Thymus (tissue), 11 donors: ENCODE measurements around the gene DAPL1. TPM values are rescaled to one million over a fixed set of nuclear protein-coding genes. Genes with fewer than 3 reads are reported as not detected.

Experiments
- DNase-seq, 9 donors: peaks; one replicate each; pipeline ENCODE4 v3.0.0-alpha.2; 2013; ENCODE audit warnings: low spot score in 9 of 9, low read depth in 6 of 9, missing footprints in 1 of 9
- H3K27ac ChIP-seq, 2 donors: one replicate each; pipeline ENCODE4 v1.5.1; 2013; ENCODE audit warnings: control low read depth in 1 of 2, low read depth in 1 of 2, low read length in 1 of 2, mild to moderate bottlenecking in 1 of 2, moderate library complexity in 1 of 2
- H3K27me3 ChIP-seq, 2 donors: one replicate each; pipeline ENCODE4 v1.5.1; 2013; ENCODE audit warnings: low read length in 1 of 2; ENCODE audit not compliant: control insufficient read depth in 2 of 2, insufficient read depth in 1 of 2
- H3K36me3 ChIP-seq, 2 donors: one replicate each; pipeline ENCODE4 v1.5.1; 2013; ENCODE audit warnings: low read length in 1 of 2, mild to moderate bottlenecking in 1 of 2, moderate library complexity in 1 of 2; ENCODE audit not compliant: control insufficient read depth in 2 of 2, insufficient read depth in 2 of 2
- H3K4me1 ChIP-seq, 2 donors: one replicate each; pipeline ENCODE4 v1.5.1; 2013; ENCODE audit warnings: low read length in 2 of 2; ENCODE audit not compliant: control insufficient read depth in 2 of 2, insufficient read depth in 2 of 2
- H3K4me3 ChIP-seq, 2 donors: one replicate each; pipeline ENCODE4 v1.5.1; 2013; ENCODE audit warnings: low read length in 2 of 2, control low read depth in 1 of 2, mild to moderate bottlenecking in 1 of 2
- H3K9me3 ChIP-seq, 2 donors: one replicate each; pipeline ENCODE4 v1.5.1; 2013; ENCODE audit warnings: low read length in 1 of 2, mild to moderate bottlenecking in 1 of 2; ENCODE audit not compliant: control insufficient read depth in 2 of 2, insufficient read depth in 1 of 2
- WGBS: extraction: QIAGEN DNeasy Blood & Tissue Kit; methylation state at CpG from one replicate; pipeline ENCODE4 v1.1.7; 2013; 5-methylcytosine and 5-hydroxymethylcytosine counted together
- polyA plus RNA-seq: library from polyadenylated mRNA; stranded (reverse); fragments of 200-250 nt; gene quantifications from one replicate; pipeline ENCODE4 v1.2.3, GENCODE V29; 2013
- total RNA-seq: library from RNA; stranded (reverse); fragments of 120-200 nt; gene quantifications from one replicate; pipeline ENCODE4 v1.2.4, GENCODE V29; 2013
- donor health status: healthy.

Gene DAPL1
- total and polyA plus RNA-seq, 2 donors: 2.9 to 47.4 TPM

DNA sequence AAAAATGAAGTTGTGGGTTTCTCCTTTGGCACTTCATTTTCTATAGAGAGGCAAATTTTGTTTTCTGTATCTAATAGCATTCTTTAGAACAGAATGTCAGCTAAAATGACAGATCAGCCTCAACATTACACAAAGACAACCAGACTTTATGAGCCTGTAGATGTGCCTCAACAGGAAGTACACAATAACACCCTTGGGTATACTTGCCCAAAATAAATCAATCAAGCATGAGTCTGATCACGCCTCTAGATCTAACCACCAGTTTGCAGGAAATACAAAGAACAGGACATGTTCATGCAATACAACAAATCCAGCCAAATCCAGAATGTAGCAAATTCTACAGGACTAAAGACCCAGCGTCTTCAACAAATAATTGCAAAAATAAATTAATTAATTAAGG is 11.2 kb upstream of the DAPL1 start:
- no peak for DNase-seq
- Histone ChIP-seq H3K27ac (no peak overlapping the region), H3K4me3 (no peak overlapping the region), H3K9me3 (peaks cover 0 to 4% of the 10 kb centered on the region in 2 donors), H3K36me3 (no peaks in the 10 kb centered on the region), H3K4me1 (no peaks in the 10 kb centered on the region), H3K27me3 (no peaks in the 10 kb centered on the region)
- WGBS: 68% methylated on average over 2 of the region's 2 CpGs

DNA sequence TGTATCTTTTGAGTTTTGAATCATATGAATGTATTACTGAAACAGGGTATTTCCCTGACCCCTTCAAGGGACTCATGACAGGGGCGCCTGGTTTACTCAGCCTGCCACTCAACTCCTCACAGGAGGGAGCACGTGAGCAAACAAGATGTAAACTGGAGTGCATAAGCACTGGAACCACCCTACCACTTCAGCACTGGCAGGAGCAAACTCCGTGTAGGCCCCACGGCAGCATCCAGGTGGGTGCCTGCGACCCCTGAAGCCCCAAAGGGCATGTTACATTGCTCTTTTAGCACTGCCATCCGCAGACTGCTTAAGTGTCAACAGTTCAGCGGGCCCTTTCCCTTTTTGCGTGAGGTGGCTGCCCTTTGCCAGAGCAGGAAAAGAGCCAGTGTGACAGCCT is 8.2 kb upstream of the DAPL1 start:
- Histone ChIP-seq H3K27ac (no peak overlapping the region), H3K9me3 (peaks cover 0 to 4% of the 10 kb centered on the region in 2 donors), H3K36me3 (no peaks in the 10 kb centered on the region), H3K4me3 (no peak overlapping the region), H3K27me3 (no peaks in the 10 kb centered on the region), H3K4me1 (no peaks in the 10 kb centered on the region)
- 99% methylated on average over 8 of the region's 8 CpGs for WGBS
- DNase-seq: no peak

DNA sequence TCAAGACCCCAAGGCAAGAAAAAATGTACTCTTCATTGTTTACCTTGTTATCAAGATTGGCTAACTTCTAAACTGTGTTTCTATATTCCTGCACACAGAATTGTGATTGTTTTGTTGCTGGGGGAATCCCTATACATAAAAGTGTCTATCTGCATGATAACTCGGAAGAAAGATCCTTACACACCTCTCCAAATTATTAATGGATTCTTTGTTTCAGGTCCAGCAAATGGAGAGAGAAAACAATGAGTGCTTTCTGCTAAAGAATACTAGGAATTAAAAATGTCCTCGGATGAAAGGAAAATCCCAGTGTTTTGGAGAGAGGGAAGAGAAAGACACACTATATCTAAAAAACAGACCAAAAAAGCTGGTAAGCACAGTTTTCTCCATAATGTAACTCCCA is 6.2 kb upstream of the DAPL1 start:
- no peaks in the 10 kb centered on the region for H3K36me3 ChIP-seq
- no peak overlapping the region for H3K27ac ChIP-seq
- H3K27me3 ChIP-seq: no peaks in the 10 kb centered on the region
- H3K9me3 ChIP-seq: peaks cover 0 to 4% of the 10 kb centered on the region in 2 donors
- H3K4me1 ChIP-seq: no peaks in the 10 kb centered on the region
- no peak overlapping the region for H3K4me3 ChIP-seq
- DNase-seq: no peak
- 95% methylated on average over 2 of the region's 2 CpGs for WGBS

DNA sequence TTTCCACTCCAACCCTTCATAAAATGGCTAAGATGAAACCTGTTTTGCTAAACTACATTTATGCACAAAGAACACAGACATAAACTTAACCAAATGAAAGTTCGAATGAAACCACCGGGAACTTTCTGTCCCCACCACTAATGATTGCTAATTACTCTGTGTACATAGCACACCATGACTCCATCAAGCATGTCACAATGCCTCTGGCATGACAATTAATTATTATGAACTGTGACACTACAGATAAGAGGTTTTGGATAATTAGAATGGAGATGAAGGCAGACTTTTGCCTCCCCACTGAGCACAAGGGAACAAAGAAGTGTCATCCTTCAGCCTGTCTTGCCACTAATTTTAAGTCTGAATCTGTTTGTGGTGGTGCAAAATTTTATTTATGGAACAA is 1.5 kb downstream of the DAPL1 start:
- no peak overlapping the region for H3K4me3 ChIP-seq
- H3K9me3 ChIP-seq: no peaks in the 10 kb centered on the region
- WGBS: 97% methylated on average over 2 of the region's 2 CpGs
- H3K4me1 ChIP-seq: peaks cover 4 to 11% of the 10 kb centered on the region in 2 donors
- H3K27me3 ChIP-seq: no peaks in the 10 kb centered on the region
- no peak overlapping the region for H3K27ac ChIP-seq
- DNase-seq: no peak
- H3K36me3 ChIP-seq: no peaks in the 10 kb centered on the region

DNA sequence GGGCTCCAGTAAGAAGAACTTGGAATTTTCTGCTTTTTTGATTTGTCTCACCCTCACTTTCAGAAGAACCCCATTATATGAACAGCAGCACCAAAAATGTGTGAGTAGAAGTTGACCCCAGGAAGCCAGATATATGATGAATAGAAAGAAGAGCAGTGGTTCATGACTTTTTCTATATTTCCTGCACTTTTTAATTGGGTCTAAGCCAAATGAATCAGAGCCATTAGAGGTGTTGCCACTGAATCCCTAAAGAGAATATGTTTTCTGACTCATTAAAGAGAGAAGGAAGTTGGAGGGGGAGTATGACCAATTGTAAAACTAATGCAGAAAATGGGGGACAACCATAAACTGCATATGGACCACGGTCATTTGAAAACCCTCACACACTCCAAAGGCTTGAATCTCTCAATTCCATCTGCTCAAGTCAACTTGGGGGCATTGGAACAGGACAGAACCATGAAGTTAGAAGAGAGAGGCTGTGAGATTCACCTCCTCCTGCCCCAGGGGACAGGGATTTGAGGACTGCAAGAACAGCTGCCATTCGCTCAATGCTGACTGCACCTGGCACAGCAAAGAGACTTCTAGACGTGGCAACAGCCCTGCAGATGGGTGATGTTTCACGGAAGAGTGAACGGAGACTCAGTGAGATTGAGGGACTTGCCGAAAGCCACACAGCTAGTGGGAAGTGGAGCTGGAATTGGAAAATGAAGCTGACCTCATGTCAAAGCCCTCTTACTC is 3.0 kb downstream of the DAPL1 start:
- H3K4me1 ChIP-seq: peaks cover 4 to 11% of the 10 kb centered on the region in 2 donors
- H3K36me3 ChIP-seq: no peaks in the 10 kb centered on the region
- H3K4me3 ChIP-seq: no peak overlapping the region
- no peak overlapping the region for H3K27ac ChIP-seq
- no peaks in the 10 kb centered on the region for H3K9me3 ChIP-seq
- DNase-seq: no peak
- no peaks in the 10 kb centered on the region for H3K27me3 ChIP-seq
- WGBS: 94% methylated on average over 6 of the region's 6 CpGs

DNA sequence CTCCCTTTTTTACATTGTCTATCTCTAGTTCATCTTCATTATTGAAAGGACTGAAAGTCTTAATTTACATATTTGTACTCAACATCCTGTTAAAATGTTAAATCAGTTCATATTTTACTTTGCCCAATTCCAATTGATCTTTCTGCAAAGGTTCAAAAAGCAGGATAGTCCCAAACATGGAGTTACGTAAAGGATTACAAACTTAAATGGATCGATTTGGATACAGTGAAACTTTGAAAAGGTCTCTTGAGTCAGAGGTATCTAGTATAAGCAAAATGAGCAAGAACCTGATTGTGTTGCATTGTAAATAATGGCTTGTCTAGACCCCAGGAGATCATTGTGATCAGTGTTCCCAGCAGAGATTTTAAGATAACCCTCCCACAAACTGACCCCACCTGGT is 4.1 kb downstream of the DAPL1 start:
- no peak for DNase-seq
- whole genome bisulfite sequencing: 96% methylated on average over 2 of the region's 2 CpGs
- H3K4me1 ChIP-seq: peaks cover 4 to 11% of the 10 kb centered on the region in 2 donors
- H3K27ac ChIP-seq: no peak overlapping the region
- H3K4me3 ChIP-seq: no peak overlapping the region
- no peaks in the 10 kb centered on the region for H3K27me3 ChIP-seq
- no peaks in the 10 kb centered on the region for H3K9me3 ChIP-seq
- H3K36me3 ChIP-seq: no peaks in the 10 kb centered on the region

DNA sequence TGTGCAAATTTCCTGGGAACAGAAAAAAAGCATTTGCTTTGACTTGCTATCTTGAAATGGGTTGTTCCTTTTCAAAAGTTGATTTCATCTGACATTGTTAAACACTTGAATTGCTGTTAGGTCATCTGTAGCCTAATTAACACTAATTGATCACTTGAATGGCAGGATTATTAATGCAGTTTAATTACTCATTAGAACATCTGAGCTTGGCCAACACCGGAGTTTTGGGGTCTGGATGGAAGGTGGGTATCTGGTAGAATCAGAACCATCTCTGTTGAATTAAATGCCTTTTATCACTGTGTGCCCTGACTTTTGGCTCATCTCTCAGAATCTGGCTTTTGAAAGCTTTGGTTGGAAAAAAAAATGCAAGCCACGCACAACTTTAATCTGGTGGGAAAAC is 8.4 kb downstream of the DAPL1 start:
- no peaks in the 10 kb centered on the region for H3K27me3 ChIP-seq
- H3K27ac ChIP-seq: no peak overlapping the region
- H3K4me1 ChIP-seq: no peaks in the 10 kb centered on the region
- no peaks in the 10 kb centered on the region for H3K36me3 ChIP-seq
- H3K9me3 ChIP-seq: no peaks in the 10 kb centered on the region
- H3K4me3 ChIP-seq: no peak overlapping the region
- DNase-seq: no peak
- WGBS: 73% methylated on average over 2 of the region's 2 CpGs

DNA sequence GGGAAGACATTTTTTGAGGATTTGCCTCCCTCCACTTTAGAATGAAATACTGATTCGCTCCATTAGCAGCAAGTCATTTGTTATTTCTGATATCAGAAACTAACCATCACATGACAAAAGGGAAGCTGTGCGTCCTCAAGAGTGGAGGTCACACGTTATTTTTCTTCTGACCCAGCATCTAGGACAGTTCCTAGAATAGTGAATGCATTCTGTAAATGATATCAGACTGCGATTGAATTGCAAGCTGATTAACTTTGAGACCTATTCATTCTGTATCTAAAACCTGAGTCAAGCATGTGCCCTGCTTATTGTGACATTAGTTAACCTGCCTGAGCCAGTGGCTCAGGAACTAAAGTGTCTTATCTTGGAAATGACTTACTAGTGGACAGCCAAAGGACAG is 10.1 kb downstream of the DAPL1 start:
- Histone ChIP-seq H3K9me3 (no peaks in the 10 kb centered on the region), H3K27me3 (no peaks in the 10 kb centered on the region), H3K4me1 (no peaks in the 10 kb centered on the region), H3K36me3 (no peaks in the 10 kb centered on the region), H3K4me3 (no peak overlapping the region), H3K27ac (no peak overlapping the region)
- no peak for DNase-seq
- WGBS: 92% methylated on average over 4 of the region's 4 CpGs

DNA sequence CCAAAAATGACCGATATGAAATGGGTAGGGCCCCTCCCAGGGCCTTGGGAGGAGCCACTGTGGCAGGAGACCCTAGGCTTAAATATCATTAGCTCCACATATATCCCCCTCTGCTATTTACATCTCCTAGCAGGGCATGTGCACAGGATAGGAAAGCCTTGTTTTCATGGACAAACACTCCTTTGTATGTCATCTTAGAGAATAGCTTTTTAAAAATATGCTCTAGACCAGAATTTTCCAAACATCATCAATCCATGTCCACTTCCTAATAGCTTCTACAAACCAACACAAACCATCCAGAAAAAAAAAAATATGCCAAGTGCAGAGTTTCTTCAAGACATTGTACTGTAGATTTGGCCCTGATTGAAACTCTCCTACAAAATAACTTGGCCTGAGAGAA is 10.8 kb downstream of the DAPL1 start:
- DNase-seq: no peak
- Histone ChIP-seq H3K27ac (no peak overlapping the region), H3K9me3 (no peaks in the 10 kb centered on the region)

More for the DNA sequence above, 10.8 kb downstream of the DAPL1 start:
- Histone ChIP-seq H3K36me3 (no peaks in the 10 kb centered on the region), H3K4me3 (no peak overlapping the region), H3K4me1 (no peaks in the 10 kb centered on the region), H3K27me3 (no peaks in the 10 kb centered on the region)
- 85% methylated on average over 1 of the region's 1 CpG for WGBS
